ENCODE results near the gene PFKFB2. TPM values are rescaled to one million over a fixed set of nuclear protein-coding genes. Genes with fewer than 3 reads are reported as not detected.

PFKFB2 gene
- total RNA-seq, 1 donor from 2014 or later: 4.1 TPM

Other genes starting within 250 kb of the PFKFB2 start
- gene IL20, start 187.7 kb upstream of the PFKFB2 start, total RNA-seq: not detected
- gene IL24, start 155.8 kb upstream of the PFKFB2 start, total RNA-seq: not detected
- gene FCMR, start 131.3 kb upstream of the PFKFB2 start, total RNA-seq: 1.3 TPM
- gene PIGR, start 106.8 kb upstream of the PFKFB2 start, total RNA-seq: 23.3 TPM
- gene FCAMR, start 82.8 kb upstream of the PFKFB2 start, total RNA-seq: 0.60 TPM
- 0.55 TPM for gene C1orf116, start 20.5 kb upstream of the PFKFB2 start, total RNA-seq
- 3.0 TPM for gene YOD1, start 2.1 kb upstream of the PFKFB2 start, total RNA-seq
- gene C4BPB, start 35.6 kb downstream of the PFKFB2 start, total RNA-seq: 223 TPM
- gene C4BPA, start 51.0 kb downstream of the PFKFB2 start, total RNA-seq: 792 TPM

Measured in left lobe of liver (tissue), 1 donor.